PC-9 (cell line): ENCODE measurements around the gene MRPL55.

Experiments
- CTCF ChIP-seq: fragments of 200-600 bp; sonication (generic); conservative IDR thresholded peaks from 2 replicates; pipeline ENCODE4 v1.6.1; 2017; ENCODE audit warnings: mixed run types, antibody characterized with exemption, mild to moderate bottlenecking, moderate library complexity
- EZH2 ChIP-seq: fragments of 200-600 bp; sonication (generic); IDR thresholded peaks from 2 replicates; pipeline ENCODE4 v1.8.0; 2017; ENCODE audit warnings: antibody characterized with exemption, low read depth

GRCh38 chr1:228066416-228066815 lies 42.7 kb downstream of the MRPL55 start:
- TF ChIP-seq CTCF (no peak), EZH2 (no peak)
